ENCODE results near the gene RPS6KA6. TPM values are rescaled to one million over a fixed set of nuclear protein-coding genes. Genes with fewer than 3 reads are reported as not detected.
"Not testable (repeated sequence)": the region's sequence is repeated elsewhere in the genome, so short reads cannot be mapped to it uniquely, and the experiment has no call there.

The RPS6KA6 gene
- total and polyA plus RNA-seq, 4 donors: 4.9 to 15.3 (median 9.6) TPM

GRCh38 chrX:84099120-84099519 is 88.9 kb downstream of the RPS6KA6 start:
- H3K4me1 ChIP-seq (ENCODE audit: control insufficient read depth in 1 of 2, insufficient read depth in 2 of 2, low read length in 2 of 2): no peaks in the 10 kb centered on the region
- no peaks in the 10 kb centered on the region for H3K27me3 ChIP-seq (ENCODE audit: control insufficient read depth in 1 of 2, insufficient read depth in 2 of 2, low read length in 1 of 2)
- no peaks in the 10 kb centered on the region for H3K9me3 ChIP-seq (ENCODE audit: control insufficient read depth, low read length)
- H3K27ac ChIP-seq (ENCODE audit: low read depth in 1 of 2, low read length in 2 of 2): no peak overlapping the region
- DNase-seq: no peak
- no peak for ATAC-seq (ENCODE audit: low FRiP score)
- intact Hi-C loops (cut with DNase I): no loop called here
- no peak overlapping the region for H3K4me3 ChIP-seq (ENCODE audit: low read length in 2 of 2)
- H3K36me3 ChIP-seq (ENCODE audit: control insufficient read depth in 1 of 2, insufficient read depth in 2 of 2, low read length in 1 of 2): no peaks in the 10 kb centered on the region
- 79 to 91% methylated on average over 2 of the region's 2 CpGs for WGBS, 2 donors

DNA sequence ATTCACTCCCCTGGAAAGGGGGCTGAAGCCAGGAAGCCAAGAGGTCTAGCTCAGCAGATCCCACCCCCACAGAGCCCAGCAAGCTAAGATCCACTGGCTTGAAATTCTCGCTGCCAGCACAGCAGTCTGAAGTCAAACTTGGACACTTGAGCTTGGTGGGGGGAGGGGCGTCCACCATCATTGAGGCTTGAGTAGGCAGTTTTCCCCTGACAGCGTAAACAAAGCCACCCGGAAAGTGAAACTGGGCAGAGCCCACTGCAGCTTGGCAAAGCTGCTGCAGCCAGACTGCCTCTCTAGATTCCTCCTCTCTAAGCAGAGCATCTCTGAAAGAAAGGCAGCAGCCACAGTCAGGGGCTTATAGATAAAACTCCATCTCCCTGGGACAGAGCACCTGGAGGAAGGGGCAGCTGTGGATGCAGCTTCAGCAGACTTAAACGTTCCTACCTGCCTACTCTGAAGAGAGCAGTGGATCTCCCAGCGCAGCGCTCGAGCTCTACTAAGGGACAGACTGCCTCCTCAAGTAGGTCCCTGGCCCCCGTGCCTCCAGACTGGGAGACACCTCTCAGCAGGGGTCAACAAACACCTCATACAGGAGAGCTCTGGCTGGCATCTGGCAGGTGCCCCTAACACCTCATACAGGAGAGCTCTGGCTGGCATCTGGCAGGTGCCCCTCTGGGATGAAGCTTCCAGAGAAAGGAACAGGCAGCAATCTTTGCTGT is 108.4 kb downstream of the RPS6KA6 start:
- ATAC-seq (ENCODE audit: low FRiP score); H3K4me3 ChIP-seq (ENCODE audit: low read length in 2 of 2); H3K36me3 ChIP-seq (ENCODE audit: control insufficient read depth in 1 of 2, insufficient read depth in 2 of 2, low read length in 1 of 2); H3K27ac ChIP-seq (ENCODE audit: low read depth in 1 of 2, low read length in 2 of 2); H3K27me3 ChIP-seq (ENCODE audit: control insufficient read depth in 1 of 2, insufficient read depth in 2 of 2, low read length in 1 of 2); intact Hi-C loops (cut with DNase I); H3K4me1 ChIP-seq (ENCODE audit: control insufficient read depth in 1 of 2, insufficient read depth in 2 of 2, low read length in 2 of 2); H3K9me3 ChIP-seq (ENCODE audit: control insufficient read depth, low read length): not testable (repeated sequence)
- 46 to 52% methylated on average over 9 of the region's 9 CpGs for WGBS, 2 donors
- peak; percentile 35 to 72 for DNase-seq

DNA sequence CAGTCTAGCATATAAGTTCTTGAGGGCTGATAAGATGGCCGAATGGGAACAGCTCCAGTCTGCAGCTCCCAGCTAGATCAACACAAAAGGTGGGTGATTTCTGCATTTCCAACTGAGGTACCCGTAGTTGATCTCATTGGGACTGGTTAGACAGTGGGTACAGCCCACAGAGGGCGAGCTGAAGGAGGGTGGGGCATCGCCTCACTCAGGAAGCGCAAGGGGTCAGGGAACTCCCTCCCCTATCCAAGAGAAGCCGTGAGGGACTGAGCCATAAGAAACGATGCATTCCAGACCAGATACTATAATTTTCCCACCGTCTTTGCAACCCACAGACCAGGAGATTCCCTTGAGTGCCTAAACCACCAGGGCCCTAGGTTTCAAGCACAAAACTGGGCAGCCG is 109.0 kb downstream of the RPS6KA6 start:
- no peaks in the 10 kb centered on the region for H3K36me3 ChIP-seq (ENCODE audit: control insufficient read depth in 1 of 2, insufficient read depth in 2 of 2, low read length in 1 of 2)
- no peak for ATAC-seq (ENCODE audit: low FRiP score)
- intact Hi-C loops (cut with DNase I): no loop called here
- H3K4me3 ChIP-seq (ENCODE audit: low read length in 2 of 2): no peak overlapping the region
- no peak for DNase-seq
- H3K4me1 ChIP-seq (ENCODE audit: control insufficient read depth in 1 of 2, insufficient read depth in 2 of 2, low read length in 2 of 2): no peaks in the 10 kb centered on the region
- WGBS, 2 donors: 45 to 50% methylated on average over 9 of the region's 9 CpGs
- no peaks in the 10 kb centered on the region for H3K27me3 ChIP-seq (ENCODE audit: control insufficient read depth in 1 of 2, insufficient read depth in 2 of 2, low read length in 1 of 2)
- no peak overlapping the region for H3K27ac ChIP-seq (ENCODE audit: low read depth in 1 of 2, low read length in 2 of 2)
- H3K9me3 ChIP-seq (ENCODE audit: control insufficient read depth, low read length): no peaks in the 10 kb centered on the region

DNA sequence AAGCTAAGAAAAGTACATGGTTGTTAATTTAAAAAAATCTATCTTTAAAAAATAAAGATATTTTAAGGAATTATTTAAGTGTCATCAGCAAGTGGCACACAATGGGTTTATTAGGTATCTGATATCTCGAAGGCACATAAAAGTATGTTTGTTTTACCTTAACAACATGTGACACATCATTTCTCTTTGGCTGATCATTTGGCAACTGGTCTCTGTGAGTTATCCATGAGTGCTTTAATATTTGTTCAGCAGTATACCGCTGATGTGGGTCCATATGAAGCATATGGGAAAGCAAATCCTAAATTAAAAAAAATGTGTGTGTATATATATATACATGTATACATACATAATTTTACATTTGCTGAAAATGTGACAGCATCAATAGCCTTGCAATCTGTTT is 123.2 kb downstream of the RPS6KA6 start:
- whole genome bisulfite sequencing, 2 donors: 69 to 86% methylated on average over 2 of the region's 2 CpGs
- no peak overlapping the region for H3K4me3 ChIP-seq (ENCODE audit: low read length in 2 of 2)
- intact Hi-C loops (cut with DNase I): no loop called here
- H3K4me1 ChIP-seq (ENCODE audit: control insufficient read depth in 1 of 2, insufficient read depth in 2 of 2, low read length in 2 of 2): no peaks in the 10 kb centered on the region
- no peak overlapping the region for H3K27ac ChIP-seq (ENCODE audit: low read depth in 1 of 2, low read length in 2 of 2)
- no peaks in the 10 kb centered on the region for H3K9me3 ChIP-seq (ENCODE audit: control insufficient read depth, low read length)
- DNase-seq (no peak), ATAC-seq (ENCODE audit: low FRiP score) (no peak)
- no peaks in the 10 kb centered on the region for H3K27me3 ChIP-seq (ENCODE audit: control insufficient read depth in 1 of 2, insufficient read depth in 2 of 2, low read length in 1 of 2)
- no peaks in the 10 kb centered on the region for H3K36me3 ChIP-seq (ENCODE audit: control insufficient read depth in 1 of 2, insufficient read depth in 2 of 2, low read length in 1 of 2)

- ATAC-seq (ENCODE audit: low FRiP score) (no peak), DNase-seq (no peak)
- 79 to 93% methylated on average over 4 of the region's 4 CpGs for WGBS, 2 donors
- Histone ChIP-seq H3K27me3 (ENCODE audit: control insufficient read depth in 1 of 2, insufficient read depth in 2 of 2, low read length in 1 of 2) (no peaks in the 10 kb centered on the region), H3K36me3 (ENCODE audit: control insufficient read depth in 1 of 2, insufficient read depth in 2 of 2, low read length in 1 of 2) (no peaks in the 10 kb centered on the region), H3K4me3 (ENCODE audit: low read length in 2 of 2) (no peak overlapping the region), H3K9me3 (ENCODE audit: control insufficient read depth, low read length) (no peaks in the 10 kb centered on the region), H3K27ac (ENCODE audit: low read depth in 1 of 2, low read length in 2 of 2) (no peak overlapping the region), H3K4me1 (ENCODE audit: control insufficient read depth in 1 of 2, insufficient read depth in 2 of 2, low read length in 2 of 2) (no peaks in the 10 kb centered on the region)
- intact Hi-C loops (cut with DNase I): no loop called here
These were observed 123.8 kb downstream of the RPS6KA6 start for GRCh38 chrX:84064164-84064563.

- 47 to 55% methylated on average over 2 of the region's 2 CpGs for WGBS, 2 donors
- Histone ChIP-seq H3K36me3 (ENCODE audit: control insufficient read depth in 1 of 2, insufficient read depth in 2 of 2, low read length in 1 of 2) (no peaks in the 10 kb centered on the region), H3K4me1 (ENCODE audit: control insufficient read depth in 1 of 2, insufficient read depth in 2 of 2, low read length in 2 of 2) (no peaks in the 10 kb centered on the region), H3K27ac (ENCODE audit: low read depth in 1 of 2, low read length in 2 of 2) (no peak overlapping the region), H3K9me3 (ENCODE audit: control insufficient read depth, low read length) (no peaks in the 10 kb centered on the region), H3K4me3 (ENCODE audit: low read length in 2 of 2) (no peak overlapping the region), H3K27me3 (ENCODE audit: control insufficient read depth in 1 of 2, insufficient read depth in 2 of 2, low read length in 1 of 2) (no peaks in the 10 kb centered on the region)
- ATAC-seq (ENCODE audit: low FRiP score) (no peak), DNase-seq (peak in 1 of 2 donors; percentile 61)
- intact Hi-C loops (cut with DNase I): no loop called here
These were observed 140.7 kb downstream of the RPS6KA6 start for GRCh38 chrX:84047339-84047738.

GRCh38 chrX:84046403-84046984 is 141.5 kb downstream of the RPS6KA6 start:
- Histone ChIP-seq H3K4me1 (ENCODE audit: control insufficient read depth in 1 of 2, insufficient read depth in 2 of 2, low read length in 2 of 2) (no peaks in the 10 kb centered on the region), H3K36me3 (ENCODE audit: control insufficient read depth in 1 of 2, insufficient read depth in 2 of 2, low read length in 1 of 2) (no peaks in the 10 kb centered on the region), H3K4me3 (ENCODE audit: low read length in 2 of 2) (no peak overlapping the region), H3K9me3 (ENCODE audit: control insufficient read depth, low read length) (no peaks in the 10 kb centered on the region), H3K27ac (ENCODE audit: low read depth in 1 of 2, low read length in 2 of 2) (no peak overlapping the region), H3K27me3 (ENCODE audit: control insufficient read depth in 1 of 2, insufficient read depth in 2 of 2, low read length in 1 of 2) (no peaks in the 10 kb centered on the region)
- WGBS, 2 donors: 31 to 34% methylated on average over 7 of the region's 7 CpGs
- peak; percentile 57 for ATAC-seq (ENCODE audit: low FRiP score)
- intact Hi-C loops (cut with DNase I): no loop called here
- no peak for DNase-seq

DNA sequence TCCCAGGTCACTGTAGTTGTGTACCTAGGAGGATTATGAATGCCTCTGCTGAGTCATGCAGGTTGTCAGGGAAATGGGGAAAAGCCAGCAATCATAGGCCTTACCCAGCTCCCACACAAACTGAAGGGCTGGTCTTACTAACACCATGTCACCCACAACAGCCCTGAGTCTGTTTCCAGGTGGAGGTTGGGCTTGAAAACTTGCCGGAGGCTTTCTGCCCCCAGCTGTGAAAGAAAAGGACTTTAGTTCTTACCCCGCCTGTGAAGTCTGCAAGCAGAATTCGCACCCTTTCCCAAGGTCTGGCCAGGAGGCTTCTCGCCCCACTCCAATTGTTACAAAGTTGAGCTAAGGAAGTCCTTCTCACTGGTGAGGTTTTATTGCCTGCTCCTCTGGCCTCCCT is 143.9 kb downstream of the RPS6KA6 start:
- no peak for ATAC-seq (ENCODE audit: low FRiP score)
- no peaks in the 10 kb centered on the region for H3K36me3 ChIP-seq (ENCODE audit: control insufficient read depth in 1 of 2, insufficient read depth in 2 of 2, low read length in 1 of 2)
- H3K4me1 ChIP-seq (ENCODE audit: control insufficient read depth in 1 of 2, insufficient read depth in 2 of 2, low read length in 2 of 2): no peaks in the 10 kb centered on the region
- no peaks in the 10 kb centered on the region for H3K9me3 ChIP-seq (ENCODE audit: control insufficient read depth, low read length)
- no peaks in the 10 kb centered on the region for H3K27me3 ChIP-seq (ENCODE audit: control insufficient read depth in 1 of 2, insufficient read depth in 2 of 2, low read length in 1 of 2)
- no peak for DNase-seq
- H3K4me3 ChIP-seq (ENCODE audit: low read length in 2 of 2): no peak overlapping the region
- H3K27ac ChIP-seq (ENCODE audit: low read depth in 1 of 2, low read length in 2 of 2): no peak overlapping the region
- WGBS, 2 donors: 71 to 83% methylated on average over 4 of the region's 4 CpGs
- intact Hi-C loops (cut with DNase I): no loop called here

Data from aorta (tissue), 5 donors.